ENCODE data around the gene SYNE4. TPM values are rescaled to one million over a fixed set of nuclear protein-coding genes. Genes with fewer than 3 reads are reported as not detected.
"Not testable (repeated sequence)": the region's sequence is repeated elsewhere in the genome, so short reads cannot be mapped to it uniquely, and the experiment has no call there.

Gene SYNE4
- total RNA-seq, 1 donor from 2014 or later: 8.7 TPM

DNA sequence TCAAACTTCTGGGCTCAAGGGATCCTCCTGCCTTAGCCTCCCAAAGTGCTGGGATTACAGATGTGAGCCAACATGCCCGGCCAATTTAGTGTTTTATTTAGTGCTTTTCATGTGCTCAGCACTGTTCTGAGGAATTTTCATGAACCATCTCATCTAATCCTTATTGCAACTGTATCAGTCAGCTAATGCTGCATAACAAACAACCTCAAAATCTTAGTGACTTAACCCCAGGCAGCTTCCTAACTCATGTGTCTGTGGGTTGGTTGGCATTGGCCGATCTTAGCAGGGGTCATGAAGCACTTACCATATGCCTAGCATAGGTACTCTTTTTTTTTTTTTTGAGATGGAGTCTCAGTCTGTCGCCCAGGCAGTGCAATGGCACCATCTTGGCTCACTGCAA lies 19.8 kb downstream of the SYNE4 start:
- Mint-ChIP-seq H3K4me1 (ENCODE audit: unreplicated experiment) (no peaks in the 10 kb centered on the region), H3K27me3 (peaks cover 56% of the 10 kb centered on the region), H3K4me3 (no peak overlapping the region), H3K27ac (no peak overlapping the region), H3K9me3 (peaks cover 5% of the 10 kb centered on the region), H3K36me3 (no peaks in the 10 kb centered on the region)
- DNase-seq (ENCODE audit: extremely low spot score, unreplicated experiment): no peak
- TF ChIP-seq, protein P1, sequence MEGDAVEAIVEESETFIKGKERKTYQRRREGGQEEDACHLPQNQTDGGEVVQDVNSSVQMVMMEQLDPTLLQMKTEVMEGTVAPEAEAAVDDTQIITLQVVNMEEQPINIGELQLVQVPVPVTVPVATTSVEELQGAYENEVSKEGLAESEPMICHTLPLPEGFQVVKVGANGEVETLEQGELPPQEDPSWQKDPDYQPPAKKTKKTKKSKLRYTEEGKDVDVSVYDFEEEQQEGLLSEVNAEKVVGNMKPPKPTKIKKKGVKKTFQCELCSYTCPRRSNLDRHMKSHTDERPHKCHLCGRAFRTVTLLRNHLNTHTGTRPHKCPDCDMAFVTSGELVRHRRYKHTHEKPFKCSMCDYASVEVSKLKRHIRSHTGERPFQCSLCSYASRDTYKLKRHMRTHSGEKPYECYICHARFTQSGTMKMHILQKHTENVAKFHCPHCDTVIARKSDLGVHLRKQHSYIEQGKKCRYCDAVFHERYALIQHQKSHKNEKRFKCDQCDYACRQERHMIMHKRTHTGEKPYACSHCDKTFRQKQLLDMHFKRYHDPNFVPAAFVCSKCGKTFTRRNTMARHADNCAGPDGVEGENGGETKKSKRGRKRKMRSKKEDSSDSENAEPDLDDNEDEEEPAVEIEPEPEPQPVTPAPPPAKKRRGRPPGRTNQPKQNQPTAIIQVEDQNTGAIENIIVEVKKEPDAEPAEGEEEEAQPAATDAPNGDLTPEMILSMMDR (conservative IDR thresholded peaks at IDR 0.05): no peak

DNA sequence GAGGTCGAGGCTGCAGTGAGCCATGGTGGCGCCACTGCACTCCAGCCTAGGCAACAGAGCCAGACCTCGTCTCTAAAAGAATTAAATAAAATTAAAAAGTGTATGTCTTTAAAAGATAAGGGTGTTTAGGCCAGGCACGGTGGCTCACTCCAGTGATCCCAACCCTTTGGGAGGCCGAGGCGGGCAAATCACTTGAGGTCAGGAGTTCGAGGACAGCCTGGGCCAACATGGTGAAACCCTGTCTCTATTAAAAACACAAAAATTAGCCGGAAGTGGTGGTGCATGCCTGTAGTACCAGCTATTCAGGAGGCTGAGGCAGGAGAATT lies 21.1 kb downstream of the SYNE4 start:
- H3K4me1 Mint-ChIP-seq (ENCODE audit: unreplicated experiment): no peaks in the 10 kb centered on the region
- H3K36me3 Mint-ChIP-seq: no peaks in the 10 kb centered on the region
- peaks cover 5% of the 10 kb centered on the region for H3K9me3 Mint-ChIP-seq
- H3K4me3 Mint-ChIP-seq: no peak overlapping the region
- TF ChIP-seq, protein P1 (conservative IDR thresholded peaks at IDR 0.05): no peak
- DNase-seq (ENCODE audit: extremely low spot score, unreplicated experiment): no peak
- no peak overlapping the region for H3K27ac Mint-ChIP-seq
- peaks cover 69% of the 10 kb centered on the region for H3K27me3 Mint-ChIP-seq

DNA sequence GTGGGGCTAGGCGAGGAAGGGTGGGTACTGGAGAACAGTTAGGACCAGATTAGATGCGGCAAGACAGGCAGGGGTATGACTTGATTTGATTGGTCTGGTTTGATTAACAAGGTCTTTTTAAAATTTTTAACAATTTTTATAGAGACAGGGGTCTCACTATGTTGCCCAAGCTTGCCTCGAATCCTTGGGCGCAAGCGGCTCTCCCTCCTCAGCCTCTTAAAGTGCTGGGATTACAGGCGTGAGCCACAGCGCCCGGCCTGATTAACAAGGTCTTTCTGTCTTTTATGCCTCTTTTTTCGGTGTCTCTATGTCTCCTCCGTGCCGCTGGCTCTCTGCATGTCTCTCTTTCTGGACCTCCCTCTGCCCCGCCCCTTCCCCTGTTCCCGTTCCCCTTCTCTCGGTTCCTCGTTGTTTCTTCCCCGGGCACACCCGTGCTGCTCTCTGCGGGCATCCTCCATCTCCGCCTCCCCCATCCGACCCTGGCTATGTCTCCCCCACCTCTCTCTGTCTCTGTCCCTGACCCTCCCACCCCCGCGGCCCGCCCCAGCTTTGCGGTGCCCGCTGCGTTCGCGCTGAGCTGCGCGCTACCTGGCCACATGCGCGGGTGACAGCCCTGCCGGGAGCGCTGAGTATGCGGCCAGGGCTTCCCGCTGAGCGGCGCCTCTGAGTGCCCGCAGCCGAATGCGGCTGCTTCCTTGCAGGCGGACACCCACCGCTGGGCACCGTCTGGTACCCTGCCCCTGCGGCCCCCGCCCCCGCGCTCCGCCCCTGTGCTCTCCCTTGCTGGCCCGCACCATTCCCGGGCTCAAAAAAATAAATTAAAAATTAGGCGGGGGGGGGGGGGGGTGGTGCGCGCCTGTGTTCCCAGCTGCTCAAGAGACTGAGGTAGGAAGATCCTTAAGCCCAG lies 21.7 kb downstream of the SYNE4 start:
- Mint-ChIP-seq H3K4me3 (peak overlapping the region; percentile 89), H3K27ac (no peak overlapping the region), H3K27me3 (peaks cover 72% of the 10 kb centered on the region), H3K36me3 (no peaks in the 10 kb centered on the region), H3K4me1 (ENCODE audit: unreplicated experiment) (no peaks in the 10 kb centered on the region), H3K9me3 (peaks cover 5% of the 10 kb centered on the region)
- no peak for DNase-seq (ENCODE audit: extremely low spot score, unreplicated experiment)
- TF ChIP-seq, protein P1 (conservative IDR thresholded peaks at IDR 0.05): no peak

DNA sequence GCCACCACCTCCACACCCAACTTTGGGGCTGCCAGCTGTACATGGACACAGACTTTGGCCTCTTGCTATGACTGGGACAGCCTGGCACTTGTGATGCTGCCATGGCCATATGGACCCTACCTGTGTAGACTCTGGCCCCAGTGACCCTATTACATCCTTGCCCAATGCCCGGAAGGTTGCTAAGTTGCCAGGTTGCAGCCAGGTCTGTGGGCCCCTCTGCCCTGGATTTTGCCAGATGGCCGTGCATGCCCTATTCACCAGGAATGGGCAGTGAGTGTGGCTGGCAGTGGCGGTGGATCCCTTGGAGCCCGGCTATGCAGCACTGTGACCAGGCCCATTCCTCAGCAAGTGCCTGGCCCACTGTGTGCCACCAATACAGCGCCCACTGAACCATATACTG lies 22.5 kb downstream of the SYNE4 start:
- H3K4me3 Mint-ChIP-seq: peak overlapping the region; percentile 89

DNA sequence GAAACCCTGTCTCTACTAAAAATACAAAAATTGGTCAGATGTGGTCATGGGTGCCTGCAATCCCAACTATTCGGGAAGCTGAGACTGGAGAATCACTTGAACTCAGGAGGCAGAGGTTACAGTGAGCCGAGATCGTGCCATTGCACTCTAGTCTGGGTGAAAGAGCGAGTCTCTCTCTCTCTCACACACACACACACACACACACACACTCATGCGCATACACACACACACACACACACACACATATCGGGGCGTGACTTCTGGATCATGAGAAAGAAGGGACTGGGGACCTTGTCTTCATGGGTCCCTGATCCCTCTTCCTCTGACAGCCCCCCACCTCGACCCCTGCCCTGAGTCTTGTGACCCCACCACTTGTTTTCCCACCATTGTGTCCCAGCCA lies 25.4 kb downstream of the SYNE4 start:
- Mint-ChIP-seq H3K4me3 (no peak overlapping the region), H3K9me3 (peaks cover 5% of the 10 kb centered on the region), H3K36me3 (no peaks in the 10 kb centered on the region), H3K4me1 (ENCODE audit: unreplicated experiment) (no peaks in the 10 kb centered on the region), H3K27me3 (peaks cover 75% of the 10 kb centered on the region), H3K27ac (no peak overlapping the region)
- DNase-seq (ENCODE audit: extremely low spot score, unreplicated experiment): no peak
- TF ChIP-seq, protein P1 (conservative IDR thresholded peaks at IDR 0.05): no peak

More for the DNA sequence above, 22.5 kb downstream of the SYNE4 start:
- H3K4me1 Mint-ChIP-seq (ENCODE audit: unreplicated experiment): no peaks in the 10 kb centered on the region
- TF ChIP-seq, protein P1 (conservative IDR thresholded peaks at IDR 0.05): no peak
- no peak overlapping the region for H3K27ac Mint-ChIP-seq
- no peak for DNase-seq (ENCODE audit: extremely low spot score, unreplicated experiment)
- H3K36me3 Mint-ChIP-seq: no peaks in the 10 kb centered on the region
- H3K9me3 Mint-ChIP-seq: peaks cover 5% of the 10 kb centered on the region
- peaks cover 75% of the 10 kb centered on the region for H3K27me3 Mint-ChIP-seq

DNA sequence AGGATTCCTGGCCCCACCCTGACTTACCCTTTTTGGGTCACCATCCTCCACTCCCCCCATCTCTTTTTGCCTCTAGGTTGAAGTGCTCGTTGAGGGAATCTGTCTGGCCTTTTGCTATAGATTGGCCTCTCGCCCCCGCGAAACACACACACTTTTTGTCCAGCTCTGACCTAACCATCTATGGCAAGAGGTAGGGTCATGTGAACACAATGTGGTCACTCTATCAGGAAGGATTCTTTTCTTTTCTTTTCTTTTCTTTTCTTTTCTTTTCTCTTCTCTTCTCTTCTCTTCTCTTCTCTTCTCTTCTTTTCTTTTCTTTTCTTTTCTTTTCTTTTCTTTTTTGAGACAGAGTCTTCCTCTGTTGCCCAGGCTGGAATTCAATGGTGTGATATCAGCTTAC lies 27.6 kb downstream of the SYNE4 start:
- not testable (repeated sequence) for H3K36me3 Mint-ChIP-seq; H3K4me3 Mint-ChIP-seq; H3K27ac Mint-ChIP-seq; H3K4me1 Mint-ChIP-seq (ENCODE audit: unreplicated experiment); DNase-seq (ENCODE audit: extremely low spot score, unreplicated experiment); H3K9me3 Mint-ChIP-seq
- peaks cover 63% of the 10 kb centered on the region for H3K27me3 Mint-ChIP-seq
